Loucy (cell line): ENCODE results near the gene ROBO1.

Experiments
- EZH2phosphoT487 ChIP-seq: fragments of 200-600 bp; IDR thresholded peaks from 2 replicates; pipeline ENCODE4 v1.6.1; 2018; ENCODE audit warnings: antibody characterized with exemption, mild to moderate bottlenecking, moderate library complexity, borderline replicate concordance
- TF ChIP-seq, protein P1 (sequence below): fragments of 200-600 bp; sonication (generic); conservative IDR thresholded peaks from 2 replicates; pipeline ENCODE4 v1.5.1; 2014; ENCODE audit warnings: mild to moderate bottlenecking, antibody characterized with exemption, low read length

DNA sequence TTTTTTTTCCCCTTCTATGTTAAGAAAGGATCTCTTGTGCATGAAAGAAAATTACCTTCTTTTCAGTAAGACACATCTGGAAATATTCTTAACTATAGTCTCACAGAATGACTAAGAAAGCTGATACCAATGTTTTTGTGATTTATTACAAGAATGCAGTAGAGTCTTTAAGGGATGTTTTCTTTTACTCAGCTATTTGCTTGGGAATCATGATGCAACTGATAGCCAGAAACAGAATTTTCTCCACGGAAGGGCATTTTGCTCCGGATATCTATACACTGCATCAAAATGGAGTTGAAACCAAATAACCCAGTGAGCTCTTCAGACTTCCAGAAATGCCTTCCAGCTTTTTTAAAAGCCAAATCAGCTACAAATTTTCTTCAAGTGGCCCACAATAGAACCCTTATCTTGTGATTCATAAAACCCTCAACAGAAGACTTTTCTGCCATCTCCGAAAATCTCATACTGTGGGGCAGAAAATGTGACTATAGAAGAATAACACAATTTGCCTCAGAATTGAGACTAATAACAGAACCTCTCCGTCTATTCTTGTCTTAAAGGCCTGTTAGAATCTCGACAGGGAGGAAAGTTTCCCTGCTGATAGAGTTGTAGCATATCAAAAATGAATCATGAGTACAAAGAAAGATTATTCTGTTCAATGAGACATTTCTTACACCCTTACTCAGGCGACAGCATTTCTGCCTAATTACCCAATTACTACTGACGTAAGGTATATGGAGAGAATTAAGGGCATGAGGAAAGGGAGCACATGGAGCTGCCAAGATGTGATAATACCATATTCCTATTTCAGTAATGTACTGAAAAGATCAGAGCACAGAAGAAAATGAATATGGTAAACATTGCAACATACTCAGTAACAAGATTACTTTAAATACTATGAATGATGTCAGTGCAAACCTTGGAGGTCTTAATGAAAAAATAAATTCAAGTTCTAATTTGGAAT, 900.1 kb downstream of the ROBO1 start:
- TF ChIP-seq, protein P1, sequence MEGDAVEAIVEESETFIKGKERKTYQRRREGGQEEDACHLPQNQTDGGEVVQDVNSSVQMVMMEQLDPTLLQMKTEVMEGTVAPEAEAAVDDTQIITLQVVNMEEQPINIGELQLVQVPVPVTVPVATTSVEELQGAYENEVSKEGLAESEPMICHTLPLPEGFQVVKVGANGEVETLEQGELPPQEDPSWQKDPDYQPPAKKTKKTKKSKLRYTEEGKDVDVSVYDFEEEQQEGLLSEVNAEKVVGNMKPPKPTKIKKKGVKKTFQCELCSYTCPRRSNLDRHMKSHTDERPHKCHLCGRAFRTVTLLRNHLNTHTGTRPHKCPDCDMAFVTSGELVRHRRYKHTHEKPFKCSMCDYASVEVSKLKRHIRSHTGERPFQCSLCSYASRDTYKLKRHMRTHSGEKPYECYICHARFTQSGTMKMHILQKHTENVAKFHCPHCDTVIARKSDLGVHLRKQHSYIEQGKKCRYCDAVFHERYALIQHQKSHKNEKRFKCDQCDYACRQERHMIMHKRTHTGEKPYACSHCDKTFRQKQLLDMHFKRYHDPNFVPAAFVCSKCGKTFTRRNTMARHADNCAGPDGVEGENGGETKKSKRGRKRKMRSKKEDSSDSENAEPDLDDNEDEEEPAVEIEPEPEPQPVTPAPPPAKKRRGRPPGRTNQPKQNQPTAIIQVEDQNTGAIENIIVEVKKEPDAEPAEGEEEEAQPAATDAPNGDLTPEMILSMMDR = no peak
- no peak for TF ChIP-seq EZH2phosphoT487
